CD4-positive, alpha-beta T cell (primary cell): ENCODE data around the gene TPCN2. TPM values are rescaled to one million over a fixed set of nuclear protein-coding genes. Genes with fewer than 3 reads are reported as not detected.

Source experiments
- ATAC-seq: fragments of 200-7000 bp; cut with Tn5 transposase; one replicate; pipeline ENCODE4 v1.10.0; 2022; ENCODE audit warnings: mild to moderate bottlenecking; ENCODE audit not compliant: poor library complexity
- CTCF ChIA-PET: fragments of 350-600 bp; sonication (Branson Sonifier 250); formaldehyde crosslinking; loops from one replicate; lab custom pipeline; 2021; ENCODE audit warnings: antibody characterized with exemption, inconsistent platforms; lab: Charles Lee
- POLR2A ChIA-PET: fragments of 350-600 bp; sonication (Branson Sonifier 250); formaldehyde crosslinking; loops from one replicate; lab custom pipeline; 2021; ENCODE audit warnings: antibody characterized with exemption, inconsistent platforms; lab: Charles Lee
- DNase-seq, 14 experiments: peaks; one replicate each; pipeline ENCODE4 v3.0.0-alpha.2; 2013 to 2020; ENCODE audit warnings: mixed read lengths in 2 of 14
- H3K27ac ChIP-seq, 2 donors: one replicate each; pipeline versions ENCODE4 v1.5.1 to v1.7.0; 2013; ENCODE audit warnings: low read length in 2 of 2, low read depth in 1 of 2, mild to moderate bottlenecking in 1 of 2
- H3K27me3 ChIP-seq, 2 experiments: 1 replicate in 1 of 2; 2 replicates in 1 of 2; pipeline versions ENCODE4 v1.6.1 to v1.7.0; 2013; ENCODE audit warnings: low read length in 2 of 2, control low read depth in 1 of 2, mild to moderate bottlenecking in 1 of 2, moderate library complexity in 1 of 2; ENCODE audit not compliant: insufficient read depth in 2 of 2, control insufficient read depth in 1 of 2
- H3K36me3 ChIP-seq: one replicate; pipeline ENCODE4 v1.6.1; 2013; ENCODE audit warnings: low read length, control low read depth; ENCODE audit not compliant: insufficient read depth
- H3K4me1 ChIP-seq: one replicate; pipeline ENCODE4 v1.6.1; 2013; ENCODE audit warnings: low read length, control low read depth; ENCODE audit not compliant: insufficient read depth
- H3K4me3 ChIP-seq: one replicate; pipeline ENCODE4 v1.5.1; 2013; ENCODE audit warnings: mild to moderate bottlenecking, low read length, moderate library complexity
- H3K9me3 ChIP-seq, 2 experiments: 1 replicate in 1 of 2; 2 replicates in 1 of 2; pipeline versions ENCODE4 v1.6.1 to v1.7.0; 2013; ENCODE audit warnings: low read length in 2 of 2, mild to moderate bottlenecking in 2 of 2, control low read depth in 1 of 2, moderate library complexity in 1 of 2; ENCODE audit not compliant: control insufficient read depth in 1 of 2, insufficient read depth in 1 of 2
- H3K27ac Mint-ChIP-seq: one replicate; pipeline ENCODE4 v1.8.0; 2020; ENCODE audit warnings: mixed read lengths
- H3K27me3 Mint-ChIP-seq: one replicate; pipeline ENCODE4 v1.8.0; 2021; ENCODE audit warnings: mixed read lengths
- H3K36me3 Mint-ChIP-seq: one replicate; pipeline ENCODE4 v1.8.0; 2021; ENCODE audit warnings: low read depth, mixed read lengths
- H3K4me1 Mint-ChIP-seq: one replicate; pipeline ENCODE4 v1.8.0; 2021; ENCODE audit warnings: low read depth, mixed read lengths
- H3K4me3 Mint-ChIP-seq: one replicate; pipeline ENCODE4 v1.8.0; 2020; ENCODE audit warnings: mild to moderate bottlenecking, mixed read lengths
- H3K9me3 Mint-ChIP-seq: one replicate; pipeline ENCODE4 v1.8.0; 2020; ENCODE audit warnings: mixed read lengths
- CTCF ChIP-seq: fragments of 200-600 bp; IDR thresholded peaks from one replicate; pipeline ENCODE4 v1.8.0; 2022; ENCODE audit warnings: antibody characterized with exemption, mild to moderate bottlenecking
- intact Hi-C, 2 experiments: fragments of 100-400 bp; cut with DNase I in 1 of 2; cut with micrococcal nuclease in 1 of 2; formaldehyde crosslinking; loops; one replicate each; pipeline versions ENCODE4 v1.15.1 to v1.9.0; 2023 to 2025; cut with DNase I, micrococcal nuclease
- total RNA-seq, 174 experiments: library from RNA in 2 of 174; stranded (reverse) in 2 of 174; gene quantifications; one replicate each; pipeline ENCODE4 v1.2.3 and lab custom pipeline; 2021 to 2026

TPCN2 gene
- total RNA-seq, 2 experiments from 2014 or later, result 10.2 to 11.5 TPM

GRCh38 chr11:69035150-69035945 lies 13.4 kb upstream of the TPCN2 start:
- Histone ChIP-seq H3K27me3 (no peaks in the 10 kb centered on the region), H3K4me3 (no peak overlapping the region), H3K27ac (no peak overlapping the region), H3K36me3 (no peaks in the 10 kb centered on the region), H3K4me1 (no peaks in the 10 kb centered on the region), H3K9me3 (no peaks in the 10 kb centered on the region)
- Mint-ChIP-seq H3K27me3 (peaks cover 11% of the 10 kb centered on the region), H3K9me3 (no peaks in the 10 kb centered on the region), H3K27ac (no peak overlapping the region), H3K4me1 (no peaks in the 10 kb centered on the region), H3K36me3 (no peaks in the 10 kb centered on the region), H3K4me3 (no peak overlapping the region)
- TF ChIP-seq CTCF, result no peak
- ChIA-PET CTCF (no interaction called here), POLR2A (no interaction called here)
- DNase-seq (no peak), ATAC-seq (no peak)
- intact Hi-C loops, result no loop called here

- Histone ChIP-seq H3K27me3 (no peaks in the 10 kb centered on the region), H3K4me1 (no peaks in the 10 kb centered on the region), H3K9me3 (no peaks in the 10 kb centered on the region), H3K36me3 (no peaks in the 10 kb centered on the region), H3K4me3 (no peak overlapping the region), H3K27ac (no peak overlapping the region)
- Mint-ChIP-seq H3K4me1 (no peaks in the 10 kb centered on the region), H3K9me3 (no peaks in the 10 kb centered on the region), H3K27me3 (peaks cover 11% of the 10 kb centered on the region), H3K4me3 (no peak overlapping the region), H3K27ac (no peak overlapping the region), H3K36me3 (no peaks in the 10 kb centered on the region)
- TF ChIP-seq CTCF, result no peak
- ATAC-seq, result no peak
- POLR2A ChIA-PET, result no interaction called here
- intact Hi-C loops, result no loop called here
- DNase-seq, result no peak
- CTCF ChIA-PET, result no interaction called here
Measured at GRCh38 chr11:69035946-69036340, 12.8 kb upstream of the TPCN2 start.

GRCh38 chr11:69037074-69037473 lies 11.7 kb upstream of the TPCN2 start:
- CTCF ChIA-PET, result no interaction called here
- Mint-ChIP-seq H3K36me3 (no peaks in the 10 kb centered on the region), H3K27me3 (peaks cover 11% of the 10 kb centered on the region), H3K9me3 (no peaks in the 10 kb centered on the region), H3K4me1 (no peaks in the 10 kb centered on the region), H3K4me3 (no peak overlapping the region), H3K27ac (no peak overlapping the region)
- Histone ChIP-seq H3K4me3 (no peak overlapping the region), H3K27ac (no peak overlapping the region), H3K4me1 (no peaks in the 10 kb centered on the region), H3K36me3 (no peaks in the 10 kb centered on the region), H3K27me3 (no peaks in the 10 kb centered on the region), H3K9me3 (no peaks in the 10 kb centered on the region)
- no peak for ATAC-seq
- intact Hi-C loops, result no loop called here
- no peak for DNase-seq
- POLR2A ChIA-PET, result no interaction called here
- TF ChIP-seq CTCF, result no peak
